ENCODE measurements around the gene CAMSAP1. TPM values are rescaled to one million over a fixed set of nuclear protein-coding genes. Genes with fewer than 3 reads are reported as not detected.

The CAMSAP1 gene
- total and polyA plus RNA-seq, 2 donors (not counting 1 experiment from before 2014, with no cell fraction given), result 5.0 to 18.8 TPM

GRCh38 chr9:135760465-135760864, 146.9 kb downstream of the CAMSAP1 start:
- no peak overlapping the region for H3K4me3 ChIP-seq (replicated peaks in 1 of 4; ENCODE audit: control extremely low read depth in 1 of 4, insufficient read depth in 1 of 4, low read depth in 3 of 4, low read length in 4 of 4)
- TF ChIP-seq CTCF (conservative IDR thresholded peaks at IDR 0.05 in 1 of 2, IDR thresholded peaks at IDR 0.05 in 1 of 2; ENCODE audit: low read depth in 1 of 2, low read length in 2 of 2) (no peak), EZH2 (IDR thresholded peaks at IDR 0.05; ENCODE audit: low read length, missing control alignments) (no peak)

GRCh38 chr9:135759676-135760300, 147.6 kb downstream of the CAMSAP1 start:
- no peaks in the 10 kb centered on the region for H3K27me3 ChIP-seq (ENCODE audit: control insufficient read depth, insufficient read depth, low read length)
- TF ChIP-seq EZH2 (IDR thresholded peaks at IDR 0.05; ENCODE audit: low read length, missing control alignments), result no peak
- no peak for TF ChIP-seq CTCF (conservative IDR thresholded peaks at IDR 0.05 in 1 of 2, IDR thresholded peaks at IDR 0.05 in 1 of 2; ENCODE audit: low read depth in 1 of 2, low read length in 2 of 2)
- no peaks in the 10 kb centered on the region for H3K9me3 ChIP-seq (ENCODE audit: control insufficient read depth, insufficient read depth, low read depth, low read length)
- DNase-seq (ENCODE audit: low read depth in 2 of 2), result no peak
- H2AFZ ChIP-seq (ENCODE audit: low read length), result no peak overlapping the region
- H3K36me3 ChIP-seq (ENCODE audit: control insufficient read depth, insufficient read depth, low read length), result no peaks in the 10 kb centered on the region
- no peaks in the 10 kb centered on the region for H3K4me1 ChIP-seq (ENCODE audit: control insufficient read depth, extremely low read depth, insufficient read depth, low read length)
- no peak overlapping the region for H3K4me2 ChIP-seq (ENCODE audit: extremely low read depth, insufficient read depth, low read length)
- H3K27ac ChIP-seq (ENCODE audit: insufficient read depth, low read length), result no peak overlapping the region
- H3K4me3 ChIP-seq (replicated peaks in 1 of 4; ENCODE audit: control extremely low read depth in 1 of 4, insufficient read depth in 1 of 4, low read depth in 3 of 4, low read length in 4 of 4), result no peak overlapping the region
- H4K20me1 ChIP-seq (ENCODE audit: control insufficient read depth, extremely low read depth, insufficient read depth, low read length), result no peaks in the 10 kb centered on the region
- no peaks in the 10 kb centered on the region for H3K79me2 ChIP-seq (ENCODE audit: control insufficient read depth, insufficient read depth, low read length)
- H3K9ac ChIP-seq (ENCODE audit: insufficient read depth, low read length), result no peak overlapping the region

More at GRCh38 chr9:135760465-135760864, 146.9 kb downstream of the CAMSAP1 start:
- Histone ChIP-seq H3K36me3 (ENCODE audit: control insufficient read depth, insufficient read depth, low read length) (no peaks in the 10 kb centered on the region), H2AFZ (ENCODE audit: low read length) (no peak overlapping the region), H3K4me2 (ENCODE audit: extremely low read depth, insufficient read depth, low read length) (no peak overlapping the region), H3K4me1 (ENCODE audit: control insufficient read depth, extremely low read depth, insufficient read depth, low read length) (no peaks in the 10 kb centered on the region), H3K27me3 (ENCODE audit: control insufficient read depth, insufficient read depth, low read length) (no peaks in the 10 kb centered on the region), H3K9me3 (ENCODE audit: control insufficient read depth, insufficient read depth, low read depth, low read length) (no peaks in the 10 kb centered on the region), H3K79me2 (ENCODE audit: control insufficient read depth, insufficient read depth, low read length) (no peaks in the 10 kb centered on the region), H3K27ac (ENCODE audit: insufficient read depth, low read length) (no peak overlapping the region), H3K9ac (ENCODE audit: insufficient read depth, low read length) (no peak overlapping the region), H4K20me1 (ENCODE audit: control insufficient read depth, extremely low read depth, insufficient read depth, low read length) (no peaks in the 10 kb centered on the region)
- no peak for DNase-seq (ENCODE audit: low read depth in 2 of 2)

DNA sequence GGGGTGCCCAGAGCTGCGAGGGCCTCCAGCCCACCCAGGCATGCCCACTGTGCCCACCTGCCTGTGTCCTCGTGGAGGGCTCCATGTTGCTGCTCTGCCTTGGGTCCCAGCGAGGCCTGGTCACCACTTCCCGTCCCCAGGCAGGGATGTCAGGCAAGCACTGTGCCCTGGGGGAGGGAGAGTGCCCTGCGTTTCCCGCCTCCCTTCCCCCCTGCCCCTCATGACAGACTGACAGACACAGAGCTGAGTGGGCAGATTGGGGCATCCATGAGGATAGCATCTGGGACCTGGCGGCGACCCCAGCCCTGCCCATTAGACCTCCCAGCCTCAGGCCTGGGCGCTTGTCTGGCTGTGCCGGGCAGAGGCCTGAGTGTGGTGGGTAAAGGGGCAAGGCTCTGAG, 148.5 kb downstream of the CAMSAP1 start:
- H3K9me3 ChIP-seq (ENCODE audit: control insufficient read depth, insufficient read depth, low read depth, low read length), result no peaks in the 10 kb centered on the region
- no peak overlapping the region for H3K9ac ChIP-seq (ENCODE audit: insufficient read depth, low read length)
- H3K4me3 ChIP-seq (replicated peaks in 1 of 4; ENCODE audit: control extremely low read depth in 1 of 4, insufficient read depth in 1 of 4, low read depth in 3 of 4, low read length in 4 of 4), result no peak overlapping the region
- H3K27ac ChIP-seq (ENCODE audit: insufficient read depth, low read length), result no peak overlapping the region
- no peaks in the 10 kb centered on the region for H3K79me2 ChIP-seq (ENCODE audit: control insufficient read depth, insufficient read depth, low read length)
- no peak overlapping the region for H2AFZ ChIP-seq (ENCODE audit: low read length)
- DNase-seq (ENCODE audit: low read depth in 2 of 2), result no peak
- H3K36me3 ChIP-seq (ENCODE audit: control insufficient read depth, insufficient read depth, low read length), result no peaks in the 10 kb centered on the region
- no peak overlapping the region for H3K4me2 ChIP-seq (ENCODE audit: extremely low read depth, insufficient read depth, low read length)
- H3K27me3 ChIP-seq (ENCODE audit: control insufficient read depth, insufficient read depth, low read length), result no peaks in the 10 kb centered on the region
- no peak for TF ChIP-seq EZH2 (IDR thresholded peaks at IDR 0.05; ENCODE audit: low read length, missing control alignments)
- no peaks in the 10 kb centered on the region for H3K4me1 ChIP-seq (ENCODE audit: control insufficient read depth, extremely low read depth, insufficient read depth, low read length)
- no peaks in the 10 kb centered on the region for H4K20me1 ChIP-seq (ENCODE audit: control insufficient read depth, extremely low read depth, insufficient read depth, low read length)

Other genes with a start within 250 kb of the CAMSAP1 start
- gene LCN9, start 244.2 kb downstream of the CAMSAP1 start, total RNA-seq, result not detected in 2 replicates
- gene LCN9, start 244.2 kb downstream of the CAMSAP1 start, polyA plus RNA-seq, result not detected in 2 replicates
- not detected in 2 replicates for gene SOHLH1, start 208.1 kb downstream of the CAMSAP1 start, total RNA-seq
- not detected in 2 replicates for gene SOHLH1, start 208.1 kb downstream of the CAMSAP1 start, polyA plus RNA-seq
- gene KCNT1, start 205.4 kb downstream of the CAMSAP1 start, total RNA-seq, result not detected in 2 replicates
- gene KCNT1, start 205.4 kb downstream of the CAMSAP1 start, polyA plus RNA-seq, result not detected in 2 replicates
- 29.0 and 30.6 TPM in 2 replicates for gene UBAC1, start 53.8 kb upstream of the CAMSAP1 start, total RNA-seq
- 26.3 and 26.8 TPM in 2 replicates for gene UBAC1, start 53.8 kb upstream of the CAMSAP1 start, polyA plus RNA-seq
- gene NACC2, start 187.7 kb upstream of the CAMSAP1 start, total RNA-seq, result 18.2 and 18.5 TPM in 2 replicates
- gene NACC2, start 187.7 kb upstream of the CAMSAP1 start, polyA plus RNA-seq, result 12.3 and 14.4 TPM in 2 replicates
- 43.3 and 48.0 TPM in 2 replicates for gene TMEM250, start 211.3 kb upstream of the CAMSAP1 start, total RNA-seq
- 13.3 and 13.6 TPM in 2 replicates for gene TMEM250, start 211.3 kb upstream of the CAMSAP1 start, polyA plus RNA-seq